Mesenchymal stem cell (in vitro differentiated cells and primary cell): ENCODE data around the gene MTA3.

ENCODE experiments used
- DNase-seq: peaks from one replicate; pipeline ENCODE4 v3.0.0-alpha.2; 2013
- H2AFZ ChIP-seq: one replicate; pipeline ENCODE4 v1.6.1; 2013; ENCODE audit warnings: low read depth, mild to moderate bottlenecking, control low read depth, inconsistent platforms, low read length, moderate library complexity
- H2AK5ac ChIP-seq: 2 replicates; pipeline ENCODE4 v1.6.1; 2013; ENCODE audit warnings: low read length, moderate library complexity, mild to moderate bottlenecking, inconsistent platforms; ENCODE audit not compliant: severe bottlenecking
- H2BK120ac ChIP-seq: one replicate; pipeline ENCODE4 v1.6.1; 2013; ENCODE audit warnings: low read depth, mild to moderate bottlenecking, inconsistent platforms, low read length, moderate library complexity
- H2BK12ac ChIP-seq, 2 experiments: one replicate each; pipeline ENCODE4 v1.6.1; 2013; ENCODE audit warnings: inconsistent platforms in 2 of 2, low read length in 2 of 2, mild to moderate bottlenecking in 2 of 2, moderate library complexity in 2 of 2, control low read depth in 1 of 2
- H2BK15ac ChIP-seq: one replicate; pipeline ENCODE4 v1.6.1; 2013; ENCODE audit warnings: mild to moderate bottlenecking, low read depth, inconsistent platforms; ENCODE audit not compliant: poor library complexity, severe bottlenecking
- H2BK5ac ChIP-seq: 2 replicates; pipeline ENCODE4 v1.6.1; 2013; ENCODE audit warnings: low read depth, mild to moderate bottlenecking, low read length, control low read depth, inconsistent platforms; ENCODE audit not compliant: poor library complexity, severe bottlenecking
- H3K14ac ChIP-seq, 2 experiments: one replicate each; pipeline ENCODE4 v1.6.1; 2013; ENCODE audit warnings: inconsistent platforms in 2 of 2, low read length in 2 of 2, control low read depth in 1 of 2, mild to moderate bottlenecking in 1 of 2, moderate library complexity in 1 of 2
- H3K18ac ChIP-seq, 2 experiments: one replicate each; pipeline ENCODE4 v1.6.1; 2013; ENCODE audit warnings: inconsistent platforms in 2 of 2, low read length in 2 of 2, control low read depth in 1 of 2, low read depth in 1 of 2, mild to moderate bottlenecking in 1 of 2
- H3K23ac ChIP-seq, 2 experiments: one replicate each; pipeline ENCODE4 v1.6.1; 2013; ENCODE audit warnings: inconsistent platforms in 2 of 2, low read length in 2 of 2, mild to moderate bottlenecking in 2 of 2, moderate library complexity in 2 of 2, control low read depth in 1 of 2
- H3K27ac ChIP-seq: 2 replicates; pipeline ENCODE4 v1.5.1; 2013; ENCODE audit warnings: mild to moderate bottlenecking, moderate library complexity, low read length, control low read depth, inconsistent platforms; ENCODE audit not compliant: poor library complexity, severe bottlenecking
- H3K27me3 ChIP-seq, 2 experiments: 2 replicates each; pipeline versions ENCODE4 v1.6.1 to v1.7.0; 2013; ENCODE audit warnings: low read length in 2 of 2, mild to moderate bottlenecking in 2 of 2, moderate library complexity in 2 of 2, control low read depth in 1 of 2, inconsistent platforms in 1 of 2; ENCODE audit not compliant: control insufficient read depth in 1 of 2, insufficient read depth in 1 of 2
- H3K36me3 ChIP-seq, 2 experiments: 2 replicates each; pipeline versions ENCODE4 v1.6.1 to v1.7.0; 2013; ENCODE audit warnings: low read length in 2 of 2, control low read depth in 1 of 2, inconsistent platforms in 1 of 2, low read depth in 1 of 2, mild to moderate bottlenecking in 1 of 2; ENCODE audit not compliant: insufficient read depth in 2 of 2, control insufficient read depth in 1 of 2
- H3K4ac ChIP-seq, 2 experiments: one replicate each; pipeline ENCODE4 v1.6.1; 2013; ENCODE audit warnings: inconsistent platforms in 2 of 2, low read length in 2 of 2, mild to moderate bottlenecking in 2 of 2, moderate library complexity in 2 of 2, control low read depth in 1 of 2, low read depth in 1 of 2
- H3K4me1 ChIP-seq: 2 replicates; pipeline ENCODE4 v1.6.1; 2013; ENCODE audit warnings: low read depth, low read length, control low read depth; ENCODE audit not compliant: control insufficient read depth, insufficient read depth
- H3K4me2 ChIP-seq: 2 replicates; pipeline ENCODE4 v1.6.1; 2013; ENCODE audit warnings: low read length, mild to moderate bottlenecking, inconsistent platforms; ENCODE audit not compliant: poor library complexity, severe bottlenecking
- H3K4me3 ChIP-seq, 2 experiments: 2 replicates each; pipeline versions ENCODE4 v1.5.1 to v1.7.0; 2013; ENCODE audit warnings: low read length in 2 of 2, mild to moderate bottlenecking in 2 of 2, control low read depth in 1 of 2, low read depth in 1 of 2; ENCODE audit not compliant: insufficient read depth in 1 of 2
- H3K79me1 ChIP-seq: replicated peaks from 2 replicates; pipeline ENCODE4 v1.6.1; 2013; ENCODE audit warnings: mild to moderate bottlenecking, control low read depth, low read length, inconsistent platforms; ENCODE audit not compliant: poor library complexity, severe bottlenecking
- H3K9ac ChIP-seq: 2 replicates; pipeline ENCODE4 v1.7.0; 2013; ENCODE audit warnings: mild to moderate bottlenecking, low read length, moderate library complexity
- H3K9me3 ChIP-seq: 2 replicates; pipeline ENCODE4 v1.7.0; 2013; ENCODE audit warnings: mild to moderate bottlenecking, low read length; ENCODE audit not compliant: control insufficient read depth
- H4K8ac ChIP-seq: one replicate; pipeline ENCODE4 v1.6.1; 2013; ENCODE audit warnings: inconsistent platforms, mild to moderate bottlenecking, low read length, moderate library complexity
- H4K91ac ChIP-seq: one replicate; pipeline ENCODE4 v1.6.1; 2013; ENCODE audit warnings: mild to moderate bottlenecking, low read length, inconsistent platforms
- WGBS: methylation state at CpG from one replicate; pipeline ENCODE4 v1.1.7; 2013; ENCODE audit warnings: mixed read lengths; 5-methylcytosine and 5-hydroxymethylcytosine counted together

Gene MTA3

DNA sequence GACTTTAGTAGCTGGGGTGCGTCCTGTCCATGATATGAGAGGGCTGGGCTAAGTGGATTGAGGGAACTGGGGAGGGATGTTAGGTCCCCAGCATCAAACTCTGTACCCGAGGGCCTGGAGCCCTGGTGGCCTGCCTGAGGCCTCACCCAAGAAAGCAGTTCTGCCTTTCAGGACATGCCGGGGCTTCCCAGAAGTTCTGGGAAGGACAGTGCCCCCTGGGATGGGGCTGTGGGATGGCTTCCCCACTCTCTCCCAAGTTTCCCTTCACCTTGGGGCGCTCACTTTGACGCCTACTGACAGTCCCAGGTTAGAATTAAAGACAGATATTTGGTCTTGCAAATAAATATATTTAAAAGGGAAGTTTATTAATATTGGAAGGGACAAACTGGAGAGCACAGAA, 193.7 kb downstream of the MTA3 start:
- Histone ChIP-seq H3K18ac (no peak overlapping the region), H3K4me1 (peaks cover under 1% of the 10 kb centered on the region), H3K9me3 (no peaks in the 10 kb centered on the region), H2BK12ac (no peak overlapping the region), H3K27me3 (no peaks in the 10 kb centered on the region), H3K4ac (no peak overlapping the region), H4K91ac (no peak overlapping the region), H3K27ac (no peak overlapping the region), H3K14ac (no peak overlapping the region), H3K23ac (no peak overlapping the region), H3K36me3 (peaks cover 4 to 41% of the 10 kb centered on the region in 2 experiments), H2AFZ (no peak overlapping the region), H3K4me3 (no peak overlapping the region), H2BK15ac (no peak overlapping the region), H2AK5ac (no peak overlapping the region), H2BK120ac (no peak overlapping the region), H3K4me2 (no peak overlapping the region), H3K79me1 (no peaks in the 10 kb centered on the region), H4K8ac (no peak overlapping the region), H3K9ac (no peak overlapping the region), H2BK5ac (no peak overlapping the region)
- 85% methylated on average over 5 of the region's 5 CpGs for WGBS
- DNase-seq: no peak

DNA sequence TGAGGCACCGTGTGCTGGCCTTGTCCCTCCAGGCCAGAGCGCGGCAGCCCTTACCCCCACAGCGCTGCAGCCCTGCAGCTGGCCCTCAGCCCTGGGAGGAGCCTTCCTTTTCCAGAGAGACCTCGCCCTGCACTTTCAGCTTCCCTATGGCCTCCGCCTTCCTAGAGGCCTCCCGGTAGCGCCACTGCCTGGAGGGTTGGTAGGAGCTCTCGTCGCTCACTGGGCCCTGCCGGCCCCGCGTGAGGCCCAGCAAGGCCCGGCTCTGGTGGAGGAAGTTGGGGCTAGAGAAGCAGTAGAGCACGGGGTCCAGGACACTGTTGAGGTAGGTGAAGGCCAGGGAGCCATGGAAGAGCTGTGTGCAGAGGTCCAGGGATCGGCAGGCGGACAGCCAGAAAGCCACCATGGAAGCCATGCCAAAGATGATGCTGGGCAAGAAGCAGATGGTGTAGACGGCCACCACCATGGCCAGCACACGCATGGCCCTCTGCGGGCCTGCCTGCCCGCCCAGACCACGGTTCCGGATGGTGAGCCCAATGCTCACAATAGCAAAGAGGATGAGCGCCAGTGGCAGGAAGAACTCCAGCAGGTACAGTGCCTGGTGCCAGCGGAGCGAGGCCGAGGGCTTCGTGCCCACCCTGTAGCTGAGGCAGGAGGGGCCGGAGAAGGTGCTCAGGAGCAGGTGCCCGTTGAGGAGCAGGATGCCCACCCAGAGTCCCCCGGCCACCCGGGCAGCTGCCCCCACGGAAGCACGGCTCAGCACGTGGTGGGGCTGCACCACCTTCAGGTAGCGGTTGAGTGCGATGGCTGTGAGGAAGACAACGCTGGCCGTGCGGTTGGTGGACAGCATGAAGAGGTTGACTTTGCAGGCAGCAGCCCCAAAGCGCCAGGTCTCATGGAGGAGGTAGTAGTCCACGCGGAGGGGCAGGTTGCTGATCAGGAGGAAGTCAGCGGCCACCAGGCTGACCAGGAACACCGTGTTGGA, 194.7 kb downstream of the MTA3 start:
- no peak overlapping the region for H3K23ac ChIP-seq
- no peak overlapping the region for H4K91ac ChIP-seq
- H3K9ac ChIP-seq: no peak overlapping the region
- no peaks in the 10 kb centered on the region for H3K27me3 ChIP-seq
- H3K4ac ChIP-seq: no peak overlapping the region
- H2BK15ac ChIP-seq: no peak overlapping the region
- no peaks in the 10 kb centered on the region for H3K79me1 ChIP-seq
- DNase-seq: no peak
- H2AFZ ChIP-seq: no peak overlapping the region
- no peak overlapping the region for H3K18ac ChIP-seq
- no peaks in the 10 kb centered on the region for H3K9me3 ChIP-seq
- no peak overlapping the region for H2BK5ac ChIP-seq
- no peak overlapping the region for H3K4me2 ChIP-seq
- no peak overlapping the region for H4K8ac ChIP-seq
- no peak overlapping the region for H2BK12ac ChIP-seq
- 96% methylated on average over 45 of the region's 45 CpGs for WGBS
- no peak overlapping the region for H3K4me3 ChIP-seq
- no peak overlapping the region for H3K27ac ChIP-seq
- H2BK120ac ChIP-seq: no peak overlapping the region
- peaks cover 4 to 45% of the 10 kb centered on the region in 2 experiments for H3K36me3 ChIP-seq
- H3K14ac ChIP-seq: no peak overlapping the region
- H2AK5ac ChIP-seq: no peak overlapping the region
- no peaks in the 10 kb centered on the region for H3K4me1 ChIP-seq

DNA sequence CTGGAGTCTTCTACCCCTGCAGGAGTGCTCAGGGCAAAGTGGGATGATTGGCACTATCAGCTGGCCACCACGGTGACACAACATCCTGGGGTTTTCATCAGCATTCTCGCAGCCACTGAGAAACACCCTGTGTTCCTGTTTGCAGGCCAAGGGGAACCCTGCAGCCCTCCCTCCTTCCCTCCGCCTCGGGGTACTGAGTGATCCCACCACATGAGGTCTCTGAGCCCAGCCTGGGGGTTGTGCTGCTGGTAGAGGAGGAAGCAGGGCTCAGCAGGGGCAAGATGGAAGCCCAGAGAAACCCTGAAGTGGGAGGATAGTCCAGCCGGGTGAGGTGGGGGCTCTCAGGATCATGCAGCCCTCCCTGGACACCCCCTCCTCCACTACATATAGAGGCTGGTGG, 195.7 kb downstream of the MTA3 start, which contains the start of gene OXER1:
OXER1 (minus strand) TSS at position 40 of the 400 bp plus-strand sequence. CDS start 73 bp downstream, outside the sequence.
- no peak within 1 kb of the TSS for H2AK5ac ChIP-seq
- H4K91ac ChIP-seq: no peak within 1 kb of the TSS
- peaks cover 4 to 47% of the 10 kb centered on the region in 2 experiments for H3K36me3 ChIP-seq
- H3K4ac ChIP-seq: no peak within 1 kb of the TSS
- 96% methylated on average over 5 of the region's 5 CpGs for WGBS
- no peak within 1 kb of the TSS for H3K9ac ChIP-seq
- no peaks in the 10 kb centered on the region for H3K9me3 ChIP-seq
- no peak within 1 kb of the TSS for H3K4me3 ChIP-seq
- H2BK12ac ChIP-seq: no peak within 1 kb of the TSS
- no peaks in the 10 kb centered on the region for H3K27me3 ChIP-seq
- no peak within 1 kb of the TSS for H2BK15ac ChIP-seq
- no peak within 1 kb of the TSS for H2BK120ac ChIP-seq
- H3K4me2 ChIP-seq: no peak within 1 kb of the TSS
- no peak within 1 kb of the TSS for H3K18ac ChIP-seq
- DNase-seq: no peak
- H2AFZ ChIP-seq: peak within 1 kb of the TSS; percentile 7
- H3K4me1 ChIP-seq: no peaks in the 10 kb centered on the region
- H3K27ac ChIP-seq: no peak within 1 kb of the TSS
- no peak within 1 kb of the TSS for H3K14ac ChIP-seq
- H3K79me1 ChIP-seq: no peaks in the 10 kb centered on the region
- H4K8ac ChIP-seq: no peak within 1 kb of the TSS
- no peak within 1 kb of the TSS for H3K23ac ChIP-seq
- no peak within 1 kb of the TSS for H2BK5ac ChIP-seq

DNA sequence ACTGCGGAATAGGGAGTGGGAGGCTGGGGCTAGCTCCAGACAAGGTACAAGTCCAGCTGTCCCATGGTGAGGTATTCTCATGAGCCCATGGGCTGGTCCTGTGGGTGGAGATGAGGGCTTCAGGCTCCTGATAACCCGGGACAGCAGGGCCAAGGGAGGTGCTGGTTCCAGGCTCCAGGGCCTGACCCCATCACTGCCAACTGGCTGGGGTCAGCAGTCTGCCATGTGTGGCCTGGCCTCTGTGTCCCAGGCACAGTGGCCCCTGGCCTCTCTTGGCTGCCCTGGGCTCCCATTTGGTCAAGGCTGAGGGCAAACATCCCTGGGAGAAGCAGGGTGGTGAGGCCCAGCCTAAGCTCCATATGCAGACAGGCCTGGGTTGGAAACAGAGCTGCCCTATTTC, 196.5 kb downstream of the MTA3 start:
- Histone ChIP-seq H3K9ac (no peak overlapping the region), H3K9me3 (no peaks in the 10 kb centered on the region), H4K91ac (no peak overlapping the region), H3K36me3 (peaks cover 3 to 45% of the 10 kb centered on the region in 2 experiments), H2AFZ (peak overlapping the region; percentile 7), H3K23ac (no peak overlapping the region), H3K27me3 (no peaks in the 10 kb centered on the region), H2BK12ac (no peak overlapping the region), H2BK5ac (no peak overlapping the region), H2BK120ac (no peak overlapping the region), H4K8ac (no peak overlapping the region), H3K27ac (no peak overlapping the region), H3K79me1 (no peaks in the 10 kb centered on the region), H3K18ac (no peak overlapping the region), H3K14ac (no peak overlapping the region), H3K4me2 (no peak overlapping the region), H2AK5ac (no peak overlapping the region), H3K4me3 (no peak overlapping the region), H3K4me1 (no peaks in the 10 kb centered on the region), H3K4ac (no peak overlapping the region), H2BK15ac (no peak overlapping the region)
- 88% methylated on average over 2 of the region's 2 CpGs for WGBS
- DNase-seq: no peak
